Adrenal gland (tissue), 12 donors: Measurements from ENCODE around the gene XRCC1. TPM values are rescaled to one million over a fixed set of nuclear protein-coding genes. Genes with fewer than 3 reads are reported as not detected.
A peak's percentile ranks its signal among the peaks of the same experiment; 100 is the strongest.

Experiments
- DNase-seq, 7 donors: peaks; one replicate each; pipeline ENCODE4 v3.0.0-alpha.2; 2019 to 2020
- H3K27ac ChIP-seq, 5 donors: fragments of 200-600 bp; sonication (generic) in 4 of 5; 1 replicate in 3 of 5; 2 replicates in 2 of 5; pipeline versions ENCODE4 v1.5.1 to v1.8.0; 2016 to 2020; ENCODE audit warnings: mild to moderate bottlenecking in 1 of 5
- H3K27me3 ChIP-seq: fragments of 200-600 bp; 2 replicates; pipeline ENCODE4 v1.8.0; 2021
- H3K36me3 ChIP-seq, 2 donors: fragments of 200-600 bp; replicated peaks in 1 of 2; 1 replicate in 1 of 2; 2 replicates in 1 of 2; pipeline versions ENCODE4 v1.5.1 to v1.8.0; 2018 to 2022
- H3K4me1 ChIP-seq, 2 donors: fragments of 200-600 bp; replicated peaks in 1 of 2; 1 replicate in 1 of 2; 2 replicates in 1 of 2; pipeline versions ENCODE4 v1.5.1 to v1.8.0; 2018 to 2021
- H3K4me3 ChIP-seq, 4 donors: fragments of 200-600 bp; sonication (generic) in 3 of 4; one replicate each; pipeline ENCODE4 v1.5.1; 2016 to 2018
- H3K9me3 ChIP-seq, 3 donors: fragments of 200-600 bp; sonication (generic) in 1 of 3; replicated peaks in 1 of 3; 1 replicate in 2 of 3; 2 replicates in 1 of 3; pipeline versions ENCODE4 v1.5.1 to v1.8.0; 2016 to 2021
- POLR2A ChIP-seq, 2 donors: fragments of 450-650 bp; IDR thresholded peaks; one replicate each; pipeline ENCODE4 v1.6.1; 2017; ENCODE audit warnings: antibody characterized with exemption in 2 of 2, mild to moderate bottlenecking in 2 of 2, moderate library complexity in 1 of 2
- WGBS, 4 donors: extraction: QIAGEN DNeasy Blood & Tissue Kit in 2 of 4; methylation state at CpG; one replicate each; pipeline versions ENCODE4 v1.1.5 to v1.1.7; 2013 to 2017; 5-methylcytosine and 5-hydroxymethylcytosine counted together
- intact Hi-C, 2 donors: fragments of 100-400 bp; cut with DNase I; formaldehyde crosslinking; loops; one replicate each; pipeline versions ENCODE4 v1.14.1 to v1.15.0; 2022 to 2023
- polyA plus RNA-seq, 3 donors: library from polyadenylated mRNA; stranded (reverse); fragments of 200-250 nt in 2 of 3; fragments of 350-450 nt in 1 of 3; fragmentation: Illumina TruSeq in 1 of 3; extraction: RNeasy Lipid Tissue Mini Kit (QIAGEN cat#74804) in 1 of 3; gene quantifications; one replicate each; pipeline ENCODE4 v1.2.3, GENCODE V29; 2013 to 2014
- total RNA-seq, 9 donors: library from RNA; depleted of rRNA in 4 of 9; stranded (reverse); fragments of >200 nt in 4 of 9; fragments of 120-200 nt in 1 of 9; fragmentation: NEBNext Ultra II Directional in 1 of 9; extraction: Animal tissue kit (Norgen Biotek cat#: 25700) in 1 of 9; gene quantifications; one replicate each; pipeline versions ENCODE4 v1.1.0 to v1.2.4, GENCODE V29; 2013 to 2023
- TF ChIP-seq, protein P1 (sequence below), 6 experiments: fragments of 450-650 bp in 4 of 6; fragments of 200-600 bp in 2 of 6; sonication (generic) in 1 of 6; IDR thresholded peaks; 1 replicate in 5 of 6; 2 replicates in 1 of 6; pipeline versions ENCODE4 v1.5.1 to v1.8.0; 2016 to 2021; ENCODE audit warnings: antibody characterized with exemption in 6 of 6, mild to moderate bottlenecking in 2 of 6, moderate library complexity in 1 of 6
- donor health status: healthy with polysubstance abuse.
- donor health status: Bipolar disorder and iron deficiency.
- donor health status: DM: yes; HTN: yes; CAD: no.
- donor health status: DM: no; HTN: no; CAD: no.
- donor health status: DM: no; HTN: no; CAD: no.
- donor health status: DM: yes; HTN: yes; CAD: no.

XRCC1 gene
- total and polyA plus RNA-seq, 12 donors, result 15.7 to 37.2 (median 29.5) TPM

DNA sequence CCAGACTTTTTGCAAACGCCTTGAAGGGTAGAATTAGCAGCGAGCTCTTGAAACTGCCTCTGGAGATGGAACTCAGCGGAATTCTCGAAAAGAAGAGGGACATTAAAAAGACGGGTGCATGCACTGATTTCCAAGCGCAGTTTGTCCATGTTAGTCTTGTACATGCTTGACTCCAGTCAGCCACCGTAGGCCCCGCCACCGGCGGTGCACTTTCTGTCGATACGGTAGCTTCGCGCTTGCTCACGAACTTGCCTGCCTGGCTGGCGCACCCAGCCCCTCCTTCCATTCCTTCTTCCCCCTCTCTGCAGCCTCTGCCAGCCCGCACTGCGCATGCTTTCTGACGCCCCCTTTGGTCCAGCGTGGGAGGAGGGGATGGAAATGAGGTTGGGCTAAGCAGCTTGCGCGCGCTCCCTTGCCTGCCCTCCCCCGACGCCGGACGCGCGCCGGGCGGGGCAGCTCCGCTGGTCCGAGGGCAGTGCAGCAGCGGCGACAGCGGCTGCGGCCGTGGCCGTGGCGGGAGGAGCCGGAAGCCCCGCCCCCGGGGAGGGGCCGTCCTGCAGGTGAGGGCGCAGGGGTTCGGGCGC is 42.3 kb downstream of the XRCC1 start, which contains the start of gene ZNF575:
Gene ZNF575, plus strand, starts transcription at position 227 of the 584 bp plus-strand sequence. CDS start 1,235 bp downstream, outside the sequence.
- WGBS, 4 donors, result 0 to 1% (median 0%) methylated on average over 13 to 47 of the region's 47 CpGs
- TF ChIP-seq POLR2A (IDR thresholded peaks at IDR 0.05), result no peak
- TF ChIP-seq, protein P1, sequence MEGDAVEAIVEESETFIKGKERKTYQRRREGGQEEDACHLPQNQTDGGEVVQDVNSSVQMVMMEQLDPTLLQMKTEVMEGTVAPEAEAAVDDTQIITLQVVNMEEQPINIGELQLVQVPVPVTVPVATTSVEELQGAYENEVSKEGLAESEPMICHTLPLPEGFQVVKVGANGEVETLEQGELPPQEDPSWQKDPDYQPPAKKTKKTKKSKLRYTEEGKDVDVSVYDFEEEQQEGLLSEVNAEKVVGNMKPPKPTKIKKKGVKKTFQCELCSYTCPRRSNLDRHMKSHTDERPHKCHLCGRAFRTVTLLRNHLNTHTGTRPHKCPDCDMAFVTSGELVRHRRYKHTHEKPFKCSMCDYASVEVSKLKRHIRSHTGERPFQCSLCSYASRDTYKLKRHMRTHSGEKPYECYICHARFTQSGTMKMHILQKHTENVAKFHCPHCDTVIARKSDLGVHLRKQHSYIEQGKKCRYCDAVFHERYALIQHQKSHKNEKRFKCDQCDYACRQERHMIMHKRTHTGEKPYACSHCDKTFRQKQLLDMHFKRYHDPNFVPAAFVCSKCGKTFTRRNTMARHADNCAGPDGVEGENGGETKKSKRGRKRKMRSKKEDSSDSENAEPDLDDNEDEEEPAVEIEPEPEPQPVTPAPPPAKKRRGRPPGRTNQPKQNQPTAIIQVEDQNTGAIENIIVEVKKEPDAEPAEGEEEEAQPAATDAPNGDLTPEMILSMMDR (IDR thresholded peaks at IDR 0.05), result no peak
- intact Hi-C loops, result no loop called here

DNA sequence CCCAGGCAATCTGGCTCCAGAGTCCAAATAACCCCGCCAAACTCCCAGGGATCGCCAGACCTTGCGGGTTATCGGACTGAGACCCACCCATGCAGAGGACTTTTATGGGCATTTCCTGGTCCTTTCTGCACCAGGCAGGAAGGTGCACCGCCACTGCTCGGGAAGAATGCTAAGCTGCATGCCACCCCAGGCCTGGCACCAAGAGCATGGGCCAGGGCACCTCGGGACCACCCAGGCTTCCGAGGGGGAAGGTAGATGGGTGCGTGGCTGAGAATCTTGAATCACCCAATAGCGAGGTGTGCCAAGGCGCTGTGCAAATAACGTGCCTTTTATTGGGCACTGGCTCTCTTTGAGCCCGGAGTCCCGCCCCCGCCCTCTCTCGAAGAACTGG is 42.8 kb downstream of the XRCC1 start:
- WGBS, 4 donors, result 0 to 2% (median 2%) methylated on average over 6 to 16 of the region's 16 CpGs

More for the DNA sequence above, 42.3 kb downstream of the XRCC1 start, which contains the start of gene ZNF575:
- Histone ChIP-seq H3K27me3 (no peaks in the 10 kb centered on the region), H3K4me3 (peak within 1 kb of the TSS; percentile 0 to 59 (median 24)), H3K36me3 (peaks cover 0 to 6% of the 10 kb centered on the region in 2 donors), H3K4me1 (peaks cover 6 to 14% of the 10 kb centered on the region in 2 donors), H3K27ac (peak within 1 kb of the TSS; percentile 72 to 95 (median 86)), H3K9me3 (no peaks in the 10 kb centered on the region)
- peak; percentile 89 to 96 (median 93) for DNase-seq

GRCh38 chr19:43527860-43528622 is 47.3 kb downstream of the XRCC1 start:
- Histone ChIP-seq H3K4me1 (peaks cover 18 to 34% of the 10 kb centered on the region in 2 donors), H3K27me3 (no peaks in the 10 kb centered on the region), H3K27ac (peak overlapping the region; percentile 84 to 94 (median 84)), H3K36me3 (no peaks in the 10 kb centered on the region), H3K9me3 (no peaks in the 10 kb centered on the region), H3K4me3 (peak overlapping the region in 1 of 4 donors; percentile 78)
- DNase-seq, result peak in 6 of 7 donors; percentile 57 to 75 (median 70)
- intact Hi-C loops, result no loop called here
- no peak for TF ChIP-seq POLR2A (IDR thresholded peaks at IDR 0.05)
- TF ChIP-seq, protein P1 (IDR thresholded peaks at IDR 0.05), result no peak
- 12 to 19% (median 17%) methylated on average over 13 of the region's 13 CpGs for WGBS, 4 donors

More for the DNA sequence above, 42.8 kb downstream of the XRCC1 start:
- H3K36me3 ChIP-seq, result peaks cover 0 to under 1% of the 10 kb centered on the region in 2 donors
- peak in 6 of 7 donors; percentile 49 to 79 (median 74) for DNase-seq
- no peaks in the 10 kb centered on the region for H3K27me3 ChIP-seq
- H3K4me1 ChIP-seq, result peaks cover 6 to 18% of the 10 kb centered on the region in 2 donors
- peak overlapping the region; percentile 72 to 95 (median 86) for H3K27ac ChIP-seq
- peak overlapping the region in 3 of 4 donors; percentile 20 to 59 (median 27) for H3K4me3 ChIP-seq
- intact Hi-C loops, result no loop called here
- H3K9me3 ChIP-seq, result no peaks in the 10 kb centered on the region
- TF ChIP-seq POLR2A (IDR thresholded peaks at IDR 0.05), result no peak
- TF ChIP-seq, protein P1 (IDR thresholded peaks at IDR 0.05), result no peak
